ENCODE data around the gene TP63.

Gene TP63

DNA sequence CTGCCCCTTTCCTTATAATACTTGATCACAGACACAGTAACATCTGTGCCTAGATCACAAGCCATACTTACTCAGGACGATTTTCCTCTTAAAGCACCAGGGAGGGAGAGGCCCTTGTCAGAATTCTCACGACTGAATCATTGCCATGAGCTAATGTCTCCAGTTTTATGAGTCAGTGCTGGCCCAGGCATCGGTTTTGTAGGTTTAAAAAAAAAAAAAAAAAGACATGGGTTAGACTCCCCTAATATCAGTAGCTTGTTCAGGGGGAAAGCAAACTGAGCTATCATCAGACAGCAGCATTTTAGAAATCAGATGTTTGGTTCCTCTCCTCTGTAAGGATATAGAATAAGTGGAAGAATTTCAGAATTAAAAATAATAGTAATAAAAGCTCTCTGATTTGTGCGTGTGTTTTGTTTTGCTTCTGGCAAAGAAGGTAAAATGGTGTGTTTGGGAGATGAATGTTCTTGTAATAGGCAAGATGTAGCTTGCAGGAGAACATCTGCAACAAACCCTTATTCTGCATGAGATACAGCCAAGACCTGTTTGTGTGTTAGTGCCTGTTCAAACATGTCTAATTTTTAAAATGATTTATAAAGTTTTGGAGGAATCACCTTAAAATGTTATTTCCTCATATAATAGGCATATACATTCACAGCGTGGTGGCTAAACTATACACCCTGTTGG, 193.6 kb downstream of the TP63 start:
- FAIRE-seq (no peak), DNase-seq (ENCODE audit: insufficient read length, low spot score) (no peak)
- no peak for TF ChIP-seq CTCF (IDR thresholded peaks at IDR 0.05; ENCODE audit: insufficient read depth, missing control alignments)

DNA sequence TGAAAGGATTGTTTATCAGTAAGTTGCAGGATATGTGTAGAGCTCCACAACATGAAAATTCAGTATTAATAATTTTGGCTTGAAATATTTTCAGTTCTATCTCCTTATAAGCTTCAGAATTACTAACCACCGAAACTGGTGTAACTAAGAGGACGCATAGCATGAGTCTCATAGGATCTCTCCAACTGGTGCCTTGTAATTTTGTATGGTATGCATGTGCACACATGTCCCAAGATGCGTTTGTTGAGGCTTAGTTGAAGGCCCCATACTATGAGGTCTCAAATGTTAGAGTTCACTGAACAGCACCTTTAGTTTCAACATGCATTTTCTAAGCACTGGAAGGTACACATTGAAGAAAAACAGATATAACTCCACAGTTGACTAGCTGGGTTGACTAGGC, 195.4 kb downstream of the TP63 start:
- DNase-seq (ENCODE audit: insufficient read length, low spot score): no peak
- FAIRE-seq: no peak

DNA sequence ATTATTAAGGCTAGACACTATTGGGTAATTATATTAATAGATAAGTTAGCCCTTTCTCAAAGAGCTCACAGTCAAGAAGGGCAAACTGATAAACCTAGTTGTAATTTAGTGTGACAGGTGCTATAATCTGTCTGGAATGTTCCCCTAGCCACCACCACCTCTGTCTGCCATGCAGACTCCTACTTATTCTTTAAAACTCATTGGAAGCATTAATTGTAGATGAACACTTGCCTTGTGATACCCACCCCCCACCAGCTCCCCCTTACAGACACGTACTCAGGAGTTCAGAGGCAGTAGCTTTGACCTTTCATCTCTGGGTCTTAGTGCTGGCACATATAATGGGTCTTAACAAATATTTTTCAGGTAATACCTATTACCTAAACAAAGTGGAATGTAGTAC, 195.9 kb downstream of the TP63 start:
- FAIRE-seq (no peak), DNase-seq (ENCODE audit: insufficient read length, low spot score) (no peak)
- no peak for TF ChIP-seq CTCF (IDR thresholded peaks at IDR 0.05; ENCODE audit: insufficient read depth, missing control alignments)

More for the DNA sequence above, 195.4 kb downstream of the TP63 start:
- TF ChIP-seq CTCF (IDR thresholded peaks at IDR 0.05; ENCODE audit: insufficient read depth, missing control alignments): no peak

DNA sequence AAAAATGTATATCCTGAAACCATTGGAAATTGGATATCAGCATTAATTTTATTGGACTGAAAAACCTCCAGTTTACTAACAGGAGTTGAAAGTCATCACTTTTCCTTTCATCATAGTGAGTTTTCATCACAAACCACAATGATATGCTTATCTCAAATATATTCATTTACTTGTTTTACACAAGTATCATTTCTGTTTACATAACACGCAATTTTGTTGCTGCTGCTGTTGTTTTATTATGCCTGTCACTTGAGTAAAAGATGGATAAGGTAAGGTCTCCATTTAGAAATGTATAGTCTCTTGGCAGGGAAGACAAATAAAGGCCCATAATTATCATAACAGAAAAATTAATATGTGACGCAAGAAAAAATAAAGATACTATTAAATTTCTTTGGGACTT, 199.2 kb downstream of the TP63 start:
- no peak for FAIRE-seq

GRCh38 chr3:189833266-189833665, 202.1 kb downstream of the TP63 start:
- FAIRE-seq: no peak
- TF ChIP-seq CTCF (IDR thresholded peaks at IDR 0.05; ENCODE audit: insufficient read depth, missing control alignments): no peak
- no peak for DNase-seq (ENCODE audit: insufficient read length, low spot score)

More for the DNA sequence above, 199.2 kb downstream of the TP63 start:
- no peak for DNase-seq (ENCODE audit: insufficient read length, low spot score)
- no peak for TF ChIP-seq CTCF (IDR thresholded peaks at IDR 0.05; ENCODE audit: insufficient read depth, missing control alignments)

- peak; percentile 35 for FAIRE-seq
- no peak for DNase-seq (ENCODE audit: insufficient read length, low spot score)
- no peak for TF ChIP-seq CTCF (IDR thresholded peaks at IDR 0.05; ENCODE audit: insufficient read depth, missing control alignments)
Observed at GRCh38 chr3:189833996-189834395, 202.8 kb downstream of the TP63 start.

DNA sequence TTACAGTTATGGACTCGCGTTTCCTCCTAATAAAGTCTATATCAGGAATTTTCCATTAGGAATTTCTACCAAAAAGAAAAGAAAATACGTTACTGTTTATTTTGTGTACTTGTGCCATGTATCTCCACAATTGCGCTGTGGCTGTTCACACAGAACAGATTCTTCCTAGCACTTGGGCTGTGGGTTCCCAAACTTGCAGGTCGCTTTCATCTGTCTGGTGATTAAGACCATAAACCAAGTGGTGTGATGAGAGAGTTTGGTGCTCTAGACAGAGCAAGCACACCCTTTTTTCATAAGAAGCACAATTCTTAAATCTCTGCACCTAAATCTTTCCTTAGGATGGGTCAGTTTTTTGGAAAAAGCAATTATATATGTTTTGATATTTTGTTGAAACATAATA, 203.3 kb downstream of the TP63 start:
- FAIRE-seq: no peak
- DNase-seq (ENCODE audit: insufficient read length, low spot score): no peak
- no peak for TF ChIP-seq CTCF (IDR thresholded peaks at IDR 0.05; ENCODE audit: insufficient read depth, missing control alignments)
